Inflammatory macrophage treated with lipopolysaccharide for 1 hour (primary cell): ENCODE results near the gene ENHO.

Experiments used
- DNase-seq, 2 donors: peaks; one replicate each; pipeline ENCODE4 v3.0.0-alpha.2; 2020 to 2022

The ENHO gene

GRCh38 chr9:34522091-34522887 is 501 bp downstream of the ENHO start:
- no peak for DNase-seq

DNA sequence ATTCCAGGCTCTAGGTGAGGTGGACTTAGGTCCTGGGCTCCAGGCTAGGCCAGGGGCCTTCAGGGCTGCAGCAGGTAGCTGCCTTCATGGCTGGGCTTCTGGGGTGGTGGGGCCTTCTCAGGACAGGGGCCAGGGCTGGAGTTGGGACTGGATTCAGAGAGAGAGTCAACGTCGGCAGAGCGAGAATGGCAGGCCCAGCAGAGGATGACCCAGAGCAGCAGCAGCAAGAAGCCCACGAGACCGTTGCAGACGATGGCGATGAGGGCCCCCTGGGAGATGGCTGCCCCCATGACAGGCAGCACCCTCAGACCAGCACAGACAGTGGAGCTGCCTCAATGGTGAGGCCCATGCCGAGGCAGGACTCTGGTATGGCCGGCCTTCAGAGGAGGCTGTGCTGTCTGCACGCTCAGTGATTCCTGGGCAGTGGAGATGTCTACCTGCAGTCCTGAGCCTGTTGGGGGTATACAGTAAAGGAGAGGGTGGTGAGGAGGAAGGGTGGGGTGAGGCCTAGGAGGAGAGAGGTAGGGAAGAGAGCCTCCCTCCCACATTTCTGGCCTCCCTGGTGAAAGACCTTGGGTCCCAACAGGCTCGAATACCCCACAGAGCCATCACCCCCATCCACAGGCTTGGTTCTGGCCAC is 1.3 kb downstream of the ENHO start:
- DNase-seq, result no peak

DNA sequence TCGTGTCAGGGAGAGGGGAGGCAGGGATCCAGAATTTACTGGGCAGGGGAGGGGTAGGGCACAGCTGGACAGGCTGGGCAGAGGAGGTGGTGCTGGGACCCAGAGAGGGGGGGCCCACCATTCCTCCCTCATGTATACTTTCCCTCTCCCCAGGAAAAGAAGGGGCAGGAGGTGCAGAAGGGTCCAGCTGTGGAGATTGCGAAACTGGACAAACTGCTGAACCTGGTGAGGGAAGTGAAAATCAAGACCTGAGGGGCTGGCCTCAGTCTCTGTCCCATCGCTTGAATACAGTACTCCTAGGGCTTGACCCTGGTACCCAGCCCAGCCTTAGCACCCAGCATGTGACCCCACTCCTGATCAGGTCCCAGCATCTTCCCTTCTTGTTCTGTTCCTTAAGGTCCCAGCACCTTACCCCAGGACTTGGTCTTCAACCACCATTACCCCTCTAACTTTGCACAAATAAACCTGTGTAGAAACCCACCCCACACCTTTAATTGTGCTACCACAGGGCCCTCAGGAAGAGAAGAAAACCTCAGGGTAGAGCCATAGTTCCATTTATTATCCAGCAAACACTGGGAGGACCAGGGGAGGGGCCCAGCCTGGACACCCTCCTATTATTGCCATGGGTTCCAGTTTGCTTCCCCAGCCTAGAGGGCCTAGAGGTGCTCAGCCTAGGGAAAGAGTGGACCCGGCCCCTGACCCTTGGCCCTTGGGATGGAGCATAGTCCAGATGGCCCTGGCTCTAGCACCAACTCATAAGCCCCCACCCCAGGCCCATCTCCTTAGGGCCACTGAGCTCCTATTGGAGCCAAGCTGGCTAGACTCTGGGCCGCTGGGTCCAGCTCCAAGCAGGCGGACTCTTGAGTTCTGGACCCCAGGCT is 2.0 kb downstream of the ENHO start:
- DNase-seq, result no peak

- no peak for DNase-seq
Measured at GRCh38 chr9:34520096-34520495, 2.7 kb downstream of the ENHO start.

GRCh38 chr9:34519321-34520020 is 3.3 kb downstream of the ENHO start:
- DNase-seq, result no peak

DNA sequence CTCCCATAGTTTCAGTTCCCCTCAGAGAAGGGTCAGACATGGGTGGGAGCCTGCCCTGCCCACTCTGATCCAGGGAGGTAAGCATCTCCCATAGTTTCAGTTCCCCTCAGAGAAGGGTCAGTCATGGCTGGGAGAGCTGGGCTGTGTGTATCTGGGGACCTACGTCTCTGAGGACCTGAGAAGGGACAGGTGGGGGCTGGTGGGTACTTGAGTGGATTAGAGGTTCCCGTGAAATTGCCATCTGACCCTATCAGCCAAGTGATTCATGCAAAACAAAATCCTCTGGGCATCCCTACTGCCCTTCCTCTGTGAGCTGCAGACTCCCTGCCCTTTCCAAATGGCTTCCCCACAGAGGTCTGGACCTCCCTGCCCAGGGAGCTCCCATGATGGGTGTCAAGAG is 3.9 kb downstream of the ENHO start:
- DNase-seq, result no peak

- DNase-seq, result no peak
Measured at GRCh38 chr9:34518110-34518616, 4.6 kb downstream of the ENHO start.

DNA sequence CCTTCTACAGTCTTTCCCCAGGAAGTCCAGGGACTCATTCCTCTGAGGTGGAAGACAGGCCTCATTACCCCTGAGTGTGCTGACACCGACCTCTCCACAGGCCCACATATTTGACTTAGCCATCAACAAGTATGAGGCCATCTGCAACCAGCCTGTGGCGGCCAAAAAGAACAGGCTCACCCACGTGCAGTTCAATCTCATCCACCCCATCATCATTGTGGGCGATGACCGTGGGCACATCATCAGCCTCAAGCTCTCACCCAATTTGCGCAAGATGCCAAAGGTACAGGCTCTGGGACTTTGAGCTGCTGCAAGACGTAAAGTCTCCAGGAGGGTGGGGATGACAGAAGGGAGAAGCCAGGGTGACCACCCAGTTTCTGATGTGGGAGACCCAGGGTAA is 5.6 kb downstream of the ENHO start:
- DNase-seq, result no peak

- no peak for DNase-seq
Measured at GRCh38 chr9:34515959-34516358, 6.8 kb downstream of the ENHO start.

DNA sequence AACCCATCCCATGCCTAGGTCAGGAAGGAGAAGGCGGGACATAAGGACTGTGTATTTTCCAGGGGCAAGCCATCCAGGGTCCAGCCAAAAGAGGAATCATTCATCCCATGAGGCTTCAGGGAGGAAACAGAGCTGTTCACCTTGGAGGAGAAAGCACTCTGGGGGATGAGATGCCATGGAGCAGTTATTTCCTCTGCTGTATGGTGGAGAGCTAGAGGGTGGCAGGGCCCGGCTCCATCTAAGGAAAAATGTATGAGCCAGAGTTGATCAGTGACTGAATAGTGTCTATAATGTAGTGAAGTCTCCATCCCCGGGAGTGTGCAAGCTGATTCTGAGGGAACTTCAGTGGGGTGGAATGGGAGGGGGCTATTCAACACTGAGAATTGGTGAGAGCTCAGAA is 8.0 kb downstream of the ENHO start:
- DNase-seq, result no peak

DNA sequence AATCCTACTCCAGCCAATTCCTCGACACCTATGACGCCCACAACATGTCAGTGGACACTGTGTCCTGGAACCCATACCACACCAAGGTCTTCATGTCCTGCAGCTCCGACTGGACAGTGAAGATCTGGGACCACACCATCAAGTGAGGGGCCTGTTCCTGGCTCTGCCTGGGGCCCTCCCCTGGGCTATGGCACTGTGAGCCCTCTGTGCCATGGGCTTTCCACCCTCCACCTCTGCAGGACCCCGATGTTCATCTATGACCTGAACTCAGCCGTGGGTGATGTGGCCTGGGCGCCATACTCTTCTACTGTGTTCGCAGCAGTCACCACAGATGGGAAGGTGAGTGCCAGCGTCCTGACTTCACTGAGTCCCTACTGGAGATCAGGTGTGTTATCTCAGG is 8.4 kb downstream of the ENHO start:
- DNase-seq, result no peak

- no peak for DNase-seq
Measured at GRCh38 chr9:34513567-34514214, 9.1 kb downstream of the ENHO start.

DNA sequence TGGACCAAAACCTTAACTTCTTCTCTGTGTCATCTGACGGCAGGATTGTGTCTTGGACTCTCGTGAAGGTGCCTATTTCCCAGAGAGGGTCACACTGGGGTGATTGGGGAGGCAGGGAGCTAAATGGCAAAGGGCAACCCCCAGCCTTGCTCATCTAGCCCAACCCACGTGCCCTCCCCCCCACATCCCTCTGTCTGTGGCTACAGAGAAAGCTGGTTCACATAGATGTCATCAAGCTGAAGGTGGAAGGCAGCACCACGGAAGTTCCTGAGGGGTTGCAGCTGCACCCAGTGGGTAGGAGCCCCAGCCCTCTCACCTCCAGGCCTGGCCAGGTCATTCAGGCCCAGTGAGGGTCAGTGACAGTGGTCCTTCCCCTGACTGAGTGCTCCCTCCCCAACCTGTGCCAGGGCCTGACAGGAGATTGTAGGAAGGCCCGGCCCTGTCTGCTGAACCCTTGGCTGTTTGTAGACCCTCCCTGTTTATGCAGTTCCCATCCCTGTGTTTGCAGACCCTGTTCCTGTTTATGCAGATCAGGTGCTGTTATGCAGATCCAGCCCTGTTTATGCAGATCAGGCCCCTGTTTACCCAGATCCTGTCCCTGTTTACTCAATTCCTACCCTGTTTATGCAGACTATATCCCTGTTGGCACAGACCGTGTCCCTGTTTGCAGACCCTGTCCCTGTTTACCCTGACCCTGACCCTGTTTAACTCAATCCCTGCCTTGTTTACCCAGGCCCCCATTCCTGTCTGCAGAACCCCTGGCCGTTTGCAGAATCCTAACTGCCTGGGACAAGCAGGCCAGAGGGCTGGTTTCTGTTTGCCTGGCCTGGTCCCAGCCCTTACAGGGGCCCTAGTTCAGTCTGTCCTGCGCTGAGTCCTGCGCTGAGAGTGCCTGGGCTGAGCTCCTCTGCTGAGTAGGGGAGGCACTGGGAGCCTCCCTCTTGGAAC is 10.4 kb downstream of the ENHO start:
- no peak for DNase-seq

- DNase-seq, result no peak
Measured at GRCh38 chr9:34510497-34511468, 12.0 kb downstream of the ENHO start.

DNA sequence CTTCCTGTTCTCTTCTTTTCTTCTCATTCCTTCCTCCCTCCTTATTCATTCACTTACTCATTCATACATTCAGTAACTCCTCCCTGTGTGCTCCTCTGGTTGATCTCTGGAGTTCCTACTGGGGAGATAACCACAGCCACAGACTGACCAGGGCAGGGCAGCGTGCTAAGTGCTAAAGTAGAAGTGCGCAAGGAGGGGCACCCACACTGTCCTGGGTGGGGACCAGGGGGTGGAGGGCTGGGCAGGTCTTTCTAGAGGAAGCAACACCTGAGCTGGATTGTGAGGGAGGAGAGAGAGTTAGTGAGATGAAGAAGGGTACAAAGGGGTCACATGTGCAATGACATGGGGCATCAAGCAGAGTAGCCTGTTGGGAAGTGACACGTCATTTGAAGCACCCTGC is 13.8 kb downstream of the ENHO start:
- DNase-seq, result no peak

DNA sequence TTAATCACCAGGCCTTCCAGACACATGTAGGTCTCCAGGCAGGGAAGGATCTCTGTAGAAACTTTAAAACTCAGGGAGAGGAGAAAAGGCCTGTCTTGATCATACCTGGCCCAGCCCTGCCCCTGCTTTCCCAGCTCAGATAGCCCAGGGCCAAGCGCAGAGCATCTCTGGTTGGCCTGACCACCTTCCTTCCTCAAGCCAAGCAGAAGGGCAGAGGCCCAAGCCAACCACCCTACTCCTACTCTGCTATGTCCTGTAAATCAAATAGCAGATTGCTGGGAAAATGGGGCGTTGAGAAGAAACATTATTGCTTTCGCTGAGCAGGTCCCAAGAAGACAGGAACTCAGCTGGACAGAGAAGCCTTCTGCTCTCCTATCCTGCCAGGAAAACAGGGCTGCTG is 14.3 kb downstream of the ENHO start:
- no peak for DNase-seq

- no peak for DNase-seq
Measured at GRCh38 chr9:34507966-34508365, 14.8 kb downstream of the ENHO start.

DNA sequence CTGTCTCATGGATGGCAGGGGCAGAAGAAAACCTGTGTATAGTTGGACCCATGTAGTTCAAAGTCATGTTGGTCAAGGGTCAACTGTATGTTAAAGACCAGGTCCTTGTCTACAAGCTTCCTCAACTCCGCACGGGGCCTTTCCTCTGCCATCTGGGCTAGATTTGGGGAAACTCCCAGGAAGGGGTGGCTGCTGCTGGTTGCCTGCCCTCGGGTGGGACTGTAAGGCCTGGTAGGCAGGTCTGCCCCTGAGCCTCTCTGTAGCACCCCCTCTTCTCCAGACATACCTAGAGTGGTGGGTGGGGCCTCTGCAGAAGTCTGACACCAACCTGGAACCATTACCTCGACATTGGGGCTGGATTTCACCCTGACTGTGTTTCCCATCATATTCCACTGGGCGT is 15.2 kb downstream of the ENHO start:
- no peak for DNase-seq

DNA sequence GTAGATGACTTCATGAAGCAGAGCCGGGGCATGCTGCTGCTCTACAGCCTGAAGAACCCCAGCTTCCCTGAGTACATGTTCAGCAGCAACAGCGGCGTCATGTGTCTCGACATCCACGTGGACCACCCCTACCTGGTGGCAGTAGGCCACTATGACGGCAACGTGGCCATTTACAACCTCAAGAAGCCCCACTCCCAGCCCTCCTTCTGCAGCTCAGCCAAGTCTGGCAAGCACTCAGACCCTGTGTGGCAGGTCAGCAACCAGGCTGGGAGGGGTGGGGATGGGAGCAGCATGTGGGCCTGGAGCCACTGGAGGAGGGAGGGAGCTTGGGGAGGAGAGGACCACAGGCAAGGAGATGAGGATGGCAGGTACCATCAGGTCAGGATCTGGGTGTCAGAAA is 16.2 kb downstream of the ENHO start:
- DNase-seq, result no peak
